ENCODE data around the gene DNM1. TPM values are rescaled to one million over a fixed set of nuclear protein-coding genes. Genes with fewer than 3 reads are reported as not detected.
A peak's percentile ranks its signal among the peaks of the same experiment; 100 is the strongest.

DNM1 gene
- 100 to 1,000 TPM in 2 of 4 donors, 10 to 100 TPM in 2; 58.1 to 246 (median 139) TPM for polyA plus RNA-seq (ENCODE audit: insufficient read length in 4 of 4)

DNA sequence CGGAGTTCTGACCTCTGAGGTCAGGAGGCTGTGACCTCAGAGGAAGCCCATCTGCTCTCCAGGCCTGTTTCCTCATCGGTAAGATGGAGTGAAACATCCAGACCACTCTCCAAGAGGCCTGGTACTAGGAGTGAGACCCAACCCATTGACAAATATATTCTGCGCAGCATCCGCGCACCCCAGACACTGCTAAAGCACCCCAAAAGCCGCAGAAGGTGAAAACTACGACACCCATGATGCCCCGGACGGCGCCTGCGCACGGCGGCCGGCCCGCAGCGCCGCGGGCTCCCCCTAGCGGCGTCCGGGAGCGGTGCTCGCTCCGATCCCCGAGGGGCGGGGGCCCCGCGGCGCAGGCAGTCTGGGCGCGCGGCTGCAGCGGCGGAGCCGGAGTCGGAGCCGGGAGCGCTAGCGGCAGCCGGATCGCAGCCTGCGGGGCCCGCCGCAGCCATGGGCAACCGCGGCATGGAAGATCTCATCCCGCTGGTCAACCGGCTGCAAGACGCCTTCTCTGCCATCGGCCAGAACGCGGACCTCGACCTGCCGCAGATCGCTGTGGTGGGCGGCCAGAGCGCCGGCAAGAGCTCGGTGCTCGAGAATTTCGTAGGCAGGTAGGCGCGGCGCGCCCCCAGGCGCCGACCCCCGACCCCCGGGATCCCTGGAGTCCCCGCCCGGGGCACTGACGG, at the start of gene DNM1:
DNM1 (plus strand) TSS at position 356 of the 683 bp plus-strand sequence; CDS start at position 448, 92 bp downstream.
- DNase-seq (ENCODE audit: low read depth in 4 of 4, low spot score in 2 of 4): no peak

DNA sequence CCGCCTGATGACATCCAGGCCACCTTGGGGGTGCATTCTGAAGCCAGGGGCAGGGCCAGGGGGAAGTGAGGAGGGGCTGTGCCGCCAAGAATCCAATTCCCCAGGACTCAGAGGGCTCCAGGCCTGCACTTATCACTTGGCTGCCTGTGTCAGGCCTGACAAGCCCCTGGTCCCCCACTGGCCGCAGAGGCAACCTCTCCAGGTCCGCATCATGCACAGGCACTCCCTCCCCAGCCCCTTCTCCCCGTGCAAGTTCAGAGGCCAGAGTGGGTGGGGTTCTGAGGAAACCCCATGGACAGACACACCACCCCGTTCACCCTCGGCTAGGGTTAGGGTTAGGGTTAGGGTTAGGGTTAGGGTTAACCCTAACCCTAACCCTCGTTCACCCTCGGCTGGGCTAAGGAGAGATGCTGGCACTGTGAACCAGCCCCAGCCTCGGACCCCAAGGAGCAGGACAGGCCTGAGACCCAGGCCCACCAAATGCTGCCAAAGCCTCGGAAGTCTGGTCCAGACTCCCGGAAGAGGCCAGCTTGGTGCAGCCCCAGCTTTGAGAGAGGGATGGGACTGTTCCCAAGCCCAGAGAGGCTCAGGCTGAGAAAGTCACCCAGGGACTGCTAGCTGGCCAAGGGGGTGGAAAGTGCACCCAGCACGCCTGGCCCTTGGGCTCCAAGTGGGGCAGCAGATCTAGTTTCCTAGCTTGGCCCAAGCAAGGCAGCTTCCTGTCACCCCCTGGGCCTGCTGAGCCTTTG, 49.1 kb upstream of the DNM1 start:
- no peak for DNase-seq (ENCODE audit: low read depth in 4 of 4, low spot score in 2 of 4)

DNA sequence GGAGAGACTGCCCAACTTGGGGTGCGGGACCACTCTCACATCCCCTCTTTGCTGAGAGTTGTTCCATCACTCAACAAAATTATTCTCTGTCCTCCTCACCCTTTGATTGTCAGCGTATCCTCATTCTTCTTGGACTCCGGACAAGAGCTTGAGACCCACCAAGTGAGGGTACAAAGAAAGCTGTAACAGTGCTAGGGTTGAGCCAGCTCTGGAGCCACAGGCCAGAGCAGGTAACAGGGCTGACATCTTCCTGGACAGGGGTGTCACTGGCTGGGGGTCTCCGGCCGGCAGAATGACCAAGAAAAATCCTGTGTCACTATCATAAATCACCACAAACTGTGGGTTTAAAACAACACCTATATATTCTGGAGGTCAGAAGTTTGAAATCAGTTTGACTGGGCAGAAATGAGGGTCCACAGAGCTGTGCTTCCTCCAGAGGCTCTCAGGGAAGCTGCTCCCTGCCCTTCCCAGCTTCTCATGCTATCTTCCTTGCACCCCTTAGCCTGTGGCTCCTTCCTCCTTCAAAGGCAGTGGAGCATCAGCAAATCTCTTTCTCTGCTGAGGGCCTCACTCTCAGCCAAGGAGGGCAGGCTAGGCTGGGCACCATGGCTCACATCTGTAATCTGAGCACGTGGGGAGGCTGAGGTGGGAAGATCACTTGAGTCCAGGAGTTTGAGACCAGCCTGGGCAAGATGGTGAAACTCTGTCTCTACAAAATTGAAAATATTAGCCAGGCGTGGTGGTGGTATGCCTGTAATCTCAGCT, 47.3 kb upstream of the DNM1 start:
- no peak for DNase-seq (ENCODE audit: low read depth in 4 of 4, low spot score in 2 of 4)

DNA sequence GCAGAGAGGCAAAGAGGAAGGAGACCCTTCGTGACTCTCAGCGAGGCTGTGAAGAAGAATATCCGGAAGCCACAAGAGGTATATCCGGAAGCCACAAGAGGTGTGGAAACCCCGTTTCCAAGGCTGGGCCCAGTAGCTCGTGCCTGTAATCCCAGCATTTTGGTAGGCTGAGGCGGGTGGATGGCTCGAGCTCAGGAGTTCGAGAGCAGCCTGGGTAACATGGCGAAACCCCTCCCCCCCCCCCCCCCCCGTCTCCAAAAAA, 43.7 kb upstream of the DNM1 start:
- no peak for DNase-seq (ENCODE audit: low read depth in 4 of 4, low spot score in 2 of 4)

DNA sequence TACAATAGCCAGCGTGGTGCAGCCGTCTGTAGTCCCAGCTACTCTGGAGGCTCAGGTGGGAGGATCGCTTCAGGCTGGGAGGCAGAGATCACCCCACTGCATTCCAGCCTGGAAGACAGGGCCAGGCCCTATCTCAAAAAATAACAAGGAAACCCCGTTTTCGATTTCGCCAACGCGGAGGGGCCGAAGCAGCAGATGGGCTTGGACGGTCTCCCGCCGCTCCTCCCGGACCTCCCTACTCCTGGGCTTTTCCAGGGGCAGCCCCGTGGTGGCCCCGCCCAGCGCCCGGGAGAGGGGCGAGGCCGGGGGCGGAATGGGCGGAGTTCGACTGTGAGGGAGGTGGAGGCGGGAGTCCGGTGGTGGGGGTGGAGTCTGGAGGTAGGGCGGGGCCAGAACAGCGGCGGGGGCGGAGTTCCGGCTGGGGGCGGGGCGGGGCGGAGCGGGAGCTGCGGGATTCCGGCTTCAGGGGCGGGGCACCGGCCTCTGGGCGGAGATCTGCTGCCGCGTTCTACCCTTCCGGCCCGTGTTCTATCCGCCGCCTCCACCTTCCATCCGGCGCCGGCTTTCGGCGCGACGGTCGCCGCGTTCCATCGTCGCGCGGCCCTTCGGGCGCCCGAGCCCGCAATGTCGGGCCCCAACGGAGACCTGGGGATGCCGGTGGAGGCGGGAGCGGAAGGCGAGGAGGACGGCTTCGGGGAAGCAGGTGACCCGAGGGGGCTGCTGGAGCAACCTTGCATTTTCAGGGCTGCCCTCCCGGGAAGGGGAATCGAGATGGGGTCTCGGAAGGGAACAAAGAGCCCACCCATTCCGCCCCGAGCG, 43.2 kb upstream of the DNM1 start, which contains the start of gene BBLN:
BBLN (plus strand) TSS at position 482 of the 819 bp plus-strand sequence; CDS start at position 625, 143 bp downstream.
- DNase-seq (ENCODE audit: low read depth in 4 of 4, low spot score in 2 of 4): peak; percentile 71 to 87 (median 83)

DNA sequence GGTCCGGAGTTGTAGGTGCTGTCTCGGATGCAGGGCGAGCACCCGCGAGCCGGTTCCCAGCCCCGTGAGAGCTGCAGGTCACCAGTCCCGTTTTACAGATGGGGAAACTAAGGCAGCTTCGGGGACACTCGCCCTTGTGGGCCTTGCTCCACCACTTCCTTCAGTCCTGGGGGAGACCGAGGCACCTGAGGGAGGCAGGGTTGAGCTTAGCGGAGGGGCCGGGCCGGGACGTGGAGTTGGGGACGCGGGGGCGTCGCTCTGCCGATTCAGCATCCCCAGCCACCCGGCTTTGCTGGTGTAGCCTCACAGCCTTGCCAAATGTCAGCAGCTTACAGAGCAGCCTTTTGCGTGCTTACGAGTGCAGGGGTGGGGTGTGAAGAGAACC, 42.6 kb upstream of the DNM1 start:
- no peak for DNase-seq (ENCODE audit: low read depth in 4 of 4, low spot score in 2 of 4)

DNA sequence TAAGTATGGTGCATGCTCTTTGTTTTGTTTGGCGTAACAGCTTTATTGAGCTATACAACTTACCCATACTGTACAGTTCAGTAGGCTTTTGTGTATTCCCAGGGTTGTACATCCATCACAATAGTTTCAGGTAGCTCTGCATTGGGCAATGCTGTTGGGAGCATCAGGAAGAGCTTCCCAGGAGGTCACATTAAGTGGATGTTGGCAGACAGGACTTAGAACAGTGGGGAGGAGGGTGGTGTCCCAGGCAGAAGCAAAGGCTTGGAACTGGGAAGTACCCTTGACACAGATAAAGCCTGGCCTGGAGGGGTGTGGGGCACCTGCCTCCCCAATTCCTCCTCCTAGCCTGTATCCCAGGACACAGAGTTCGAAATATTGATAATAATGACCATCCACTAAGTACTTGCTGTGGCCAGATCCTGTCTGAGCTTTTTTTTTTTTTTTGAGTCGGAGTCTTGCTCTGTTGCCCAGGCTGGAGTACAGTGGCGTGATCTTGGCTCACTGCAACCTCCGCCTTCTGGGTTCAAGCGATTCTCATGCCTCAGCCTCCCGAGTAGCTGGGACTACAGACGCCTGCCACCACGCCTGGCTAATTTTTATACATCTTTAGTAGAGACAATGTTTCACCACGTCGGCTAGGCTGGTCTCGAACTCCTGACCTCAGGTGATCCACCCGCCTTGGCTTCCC, 41.8 kb upstream of the DNM1 start:
- no peak for DNase-seq (ENCODE audit: low read depth in 4 of 4, low spot score in 2 of 4)

DNA sequence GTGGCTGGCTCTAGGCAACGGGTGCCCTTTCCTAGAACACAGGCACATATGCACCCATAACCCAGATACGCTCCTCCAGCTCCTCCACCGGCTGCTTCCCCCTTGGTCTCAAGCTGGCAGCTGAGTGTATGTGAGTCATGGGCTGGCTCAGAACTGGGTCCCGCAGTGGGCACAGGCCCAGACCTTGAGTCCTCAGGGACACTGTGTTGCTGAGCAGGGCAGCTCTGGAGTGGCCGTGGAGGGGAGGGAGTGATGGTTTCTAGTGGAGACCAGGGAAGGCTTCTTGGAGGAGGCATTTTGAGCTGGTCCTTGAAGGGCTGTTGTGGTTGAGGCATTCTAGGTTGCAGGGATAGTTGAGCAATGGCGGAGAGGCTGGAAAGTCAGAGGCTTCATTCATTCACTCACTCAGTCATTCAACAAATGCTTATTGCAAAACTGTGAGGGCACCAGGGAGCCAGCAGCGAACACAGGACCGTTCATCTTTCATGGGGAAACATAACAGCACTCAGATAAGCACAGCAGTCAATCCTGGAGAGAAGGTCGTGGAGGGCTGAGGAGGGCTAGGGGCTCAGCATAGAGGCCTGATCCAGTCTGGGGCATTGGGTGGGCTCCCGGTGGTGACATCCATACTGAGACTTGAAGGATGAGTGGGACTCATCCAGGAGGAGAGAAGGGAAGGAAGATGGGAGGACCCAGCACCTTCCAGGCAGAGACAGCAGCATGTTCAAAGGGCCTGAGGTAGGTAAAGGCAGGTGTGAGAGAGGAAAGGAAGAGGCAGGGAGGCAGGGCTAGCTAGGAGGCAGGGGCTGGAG, 40.8 kb upstream of the DNM1 start:
- DNase-seq (ENCODE audit: low read depth in 4 of 4, low spot score in 2 of 4): no peak

DNA sequence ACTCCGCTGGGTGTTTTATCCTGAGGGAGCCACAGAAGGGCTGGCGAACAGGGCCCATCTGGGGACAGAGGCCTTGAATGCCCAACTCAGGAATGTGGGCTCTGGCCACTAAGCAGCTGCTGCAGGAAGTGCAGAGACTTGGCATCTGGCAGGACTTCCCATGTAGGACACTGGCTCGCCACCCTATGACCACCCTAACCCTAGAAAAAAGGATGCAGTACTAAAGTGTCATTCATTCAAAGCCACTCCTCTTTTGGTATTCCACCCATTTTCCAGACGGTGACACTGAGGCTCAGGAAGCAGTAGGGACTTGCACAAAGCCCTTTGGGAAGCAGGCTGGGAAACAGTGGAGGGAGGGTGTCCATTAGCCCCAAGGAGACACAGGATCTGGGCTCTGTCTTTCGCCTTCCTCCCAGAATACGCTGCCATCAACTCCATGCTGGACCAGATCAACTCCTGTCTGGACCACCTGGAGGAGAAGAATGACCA, 40.1 kb upstream of the DNM1 start:
- DNase-seq (ENCODE audit: low read depth in 4 of 4, low spot score in 2 of 4): no peak

DNA sequence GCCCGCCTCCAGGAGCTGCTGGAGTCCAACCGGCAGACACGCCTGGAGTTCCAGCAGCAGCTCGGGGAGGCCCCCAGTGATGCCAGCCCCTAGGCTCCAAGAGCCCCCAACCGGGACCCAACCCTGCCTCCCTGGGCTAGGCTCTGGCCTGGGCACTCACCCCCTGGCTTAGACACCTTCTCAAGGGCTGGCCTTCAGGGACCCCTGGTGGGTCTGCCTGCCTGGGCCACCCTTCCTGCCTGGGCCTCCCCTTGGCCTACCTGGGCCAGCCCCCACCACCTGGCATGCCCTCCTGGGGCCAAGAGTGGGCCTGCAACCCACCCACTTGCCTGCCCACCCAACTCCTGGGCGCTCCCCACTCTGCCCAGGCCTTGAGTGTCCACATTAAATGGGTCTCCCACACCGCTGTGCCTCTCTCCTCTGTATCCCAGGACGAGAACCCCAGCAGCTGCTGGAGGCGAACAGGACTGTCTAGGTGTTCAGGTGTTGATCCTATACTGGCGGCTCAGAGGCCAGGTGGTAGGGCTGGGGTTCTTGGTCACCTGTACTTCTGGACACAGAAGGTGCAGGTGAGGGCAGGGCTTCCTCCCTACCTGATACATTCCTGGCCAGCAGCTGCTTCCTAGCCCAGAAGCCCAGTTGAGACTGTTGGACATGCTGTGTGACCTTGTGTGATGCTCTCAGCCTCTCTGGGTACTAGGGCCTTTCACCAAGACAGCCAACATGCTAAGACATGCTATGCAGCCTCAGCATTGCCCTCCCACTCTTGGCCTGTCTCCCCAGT, 39.5 kb upstream of the DNM1 start:
- no peak for DNase-seq (ENCODE audit: low read depth in 4 of 4, low spot score in 2 of 4)

DNA sequence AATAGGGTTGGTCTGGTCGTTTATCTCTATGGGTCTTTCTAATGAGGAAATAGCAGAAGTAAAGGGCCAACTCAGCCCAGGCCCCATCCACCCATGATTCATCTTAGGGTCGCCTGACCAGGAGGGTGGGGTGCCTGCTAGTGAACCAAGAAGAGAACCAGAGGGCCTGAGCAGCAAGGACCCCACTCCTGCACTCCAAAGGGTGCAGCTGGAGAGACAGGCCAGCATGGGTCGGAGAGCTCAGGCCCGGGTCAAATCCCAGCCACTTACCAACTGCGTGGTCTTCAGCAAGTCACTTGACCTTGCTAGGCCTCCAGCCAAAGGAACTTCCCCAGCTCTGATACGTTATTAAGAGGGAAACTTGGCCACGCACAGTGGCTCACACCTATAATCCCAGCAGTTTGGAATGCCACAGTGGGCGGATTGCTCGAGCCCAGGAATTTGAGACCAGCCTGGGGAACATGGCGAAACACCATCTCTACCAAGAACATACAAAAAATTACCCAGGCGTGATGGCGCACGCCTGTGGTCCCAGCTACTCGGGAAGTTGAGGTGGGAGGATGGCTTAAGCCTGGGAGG, 38.8 kb upstream of the DNM1 start:
- no peak for DNase-seq (ENCODE audit: low read depth in 4 of 4, low spot score in 2 of 4)

DNA sequence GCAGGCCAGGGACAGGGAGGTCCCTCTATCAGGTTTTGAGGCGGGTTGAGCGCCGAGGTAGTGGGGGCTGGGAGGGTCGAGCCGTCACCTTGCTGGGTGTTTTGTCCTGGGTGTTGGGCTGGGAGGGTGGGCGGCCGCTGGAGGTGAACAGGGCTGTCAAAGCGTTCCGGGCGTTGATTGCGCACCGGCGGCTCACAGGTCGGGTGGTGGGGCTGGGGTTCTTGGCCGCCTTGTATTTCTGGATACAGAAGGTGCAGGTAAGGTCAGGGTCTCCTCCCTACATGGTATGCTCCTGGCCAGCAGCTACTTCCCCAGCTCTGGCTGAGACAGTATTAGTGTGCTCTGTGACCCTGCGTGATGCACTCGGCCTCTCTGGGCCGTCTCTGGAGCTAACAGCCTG, 37.0 kb upstream of the DNM1 start:
- DNase-seq (ENCODE audit: low read depth in 4 of 4, low spot score in 2 of 4): no peak

DNA sequence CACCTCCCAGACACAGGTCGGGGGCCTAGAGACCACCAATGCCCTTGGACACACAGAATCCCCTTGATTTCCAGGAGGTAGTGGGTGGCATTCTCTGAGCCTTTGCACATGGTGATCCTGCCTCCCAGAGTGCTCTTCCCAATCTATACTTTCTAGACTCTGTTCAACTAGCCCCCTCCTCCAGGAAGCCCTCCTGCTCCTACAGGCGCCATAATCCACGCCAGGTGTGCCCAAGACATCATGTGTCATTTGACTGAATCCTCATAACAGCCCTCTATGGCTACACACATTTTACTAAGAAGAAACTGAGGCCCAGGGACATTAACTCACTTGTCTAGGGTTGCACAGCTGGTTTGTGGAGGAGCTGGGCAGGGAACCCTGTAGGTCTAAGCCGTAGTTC, 36.0 kb upstream of the DNM1 start:
- DNase-seq (ENCODE audit: low read depth in 4 of 4, low spot score in 2 of 4): no peak

DNA sequence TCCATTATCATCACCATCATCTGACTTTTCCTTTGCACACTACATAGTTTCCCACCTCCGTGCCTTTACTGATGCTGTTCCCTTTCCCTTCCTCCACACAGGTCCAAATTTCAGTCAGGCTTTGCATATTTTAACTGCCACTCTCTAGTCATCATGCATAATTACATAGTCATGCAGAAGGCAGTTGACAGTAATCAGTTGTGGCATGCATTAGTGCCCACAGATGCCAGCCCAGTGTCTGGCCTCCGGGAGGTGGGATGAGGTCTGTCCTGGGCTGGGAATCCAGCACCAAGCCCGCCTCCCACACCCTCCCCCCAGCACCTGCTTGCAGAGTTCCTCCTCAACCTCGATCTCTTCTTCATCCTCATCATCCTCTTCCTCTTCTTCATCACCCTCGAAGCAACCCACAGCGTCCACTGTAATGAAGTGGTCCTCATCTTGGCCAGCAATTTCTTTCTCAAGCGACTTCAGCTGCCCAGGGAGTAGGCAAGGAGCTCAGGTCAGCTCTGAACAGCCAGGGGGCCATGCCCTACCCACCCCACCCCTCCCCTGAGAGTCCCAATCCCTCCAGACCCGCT, 34.4 kb upstream of the DNM1 start:
- DNase-seq (ENCODE audit: low read depth in 4 of 4, low spot score in 2 of 4): no peak

DNA sequence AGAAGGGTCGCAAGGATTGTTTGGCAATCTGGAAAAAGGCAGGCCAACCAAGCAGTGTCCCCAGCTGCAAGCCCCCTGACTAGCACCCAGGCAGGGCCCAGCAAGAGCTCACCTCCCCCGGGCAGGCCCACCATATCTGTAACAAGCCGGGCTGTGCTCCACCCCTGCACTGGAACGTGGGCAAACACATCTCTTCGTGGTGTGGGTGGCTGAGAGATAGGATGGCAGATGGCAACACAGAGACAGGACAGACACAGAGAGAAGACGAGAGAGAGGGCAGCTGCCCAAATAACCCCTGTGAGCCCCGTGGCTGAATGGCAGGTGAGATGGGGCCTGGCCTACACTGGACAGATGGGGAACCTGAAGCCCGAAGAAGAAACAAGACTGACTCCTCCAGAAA, 33.7 kb upstream of the DNM1 start:
- no peak for DNase-seq (ENCODE audit: low read depth in 4 of 4, low spot score in 2 of 4)

DNA sequence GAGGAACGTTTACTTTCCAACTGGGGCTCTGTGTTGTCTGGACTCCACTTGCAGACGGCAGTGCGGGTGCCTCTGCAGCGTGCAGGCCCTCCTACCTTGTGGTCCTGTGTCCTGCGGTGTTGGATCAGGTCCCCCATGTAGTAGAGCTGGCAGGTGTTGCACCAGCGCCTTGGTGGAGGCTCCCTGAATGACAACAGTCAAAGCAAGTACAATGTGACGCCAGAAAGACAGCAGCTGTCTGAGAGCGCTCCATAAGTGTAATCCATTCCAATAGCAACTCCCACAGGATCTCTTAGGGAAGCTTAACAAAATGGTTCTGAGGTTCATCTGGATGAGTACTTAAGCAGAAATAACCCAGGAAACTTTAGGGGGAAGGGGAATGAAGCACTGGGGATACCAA, 33.3 kb upstream of the DNM1 start:
- DNase-seq (ENCODE audit: low read depth in 4 of 4, low spot score in 2 of 4): no peak

DNA sequence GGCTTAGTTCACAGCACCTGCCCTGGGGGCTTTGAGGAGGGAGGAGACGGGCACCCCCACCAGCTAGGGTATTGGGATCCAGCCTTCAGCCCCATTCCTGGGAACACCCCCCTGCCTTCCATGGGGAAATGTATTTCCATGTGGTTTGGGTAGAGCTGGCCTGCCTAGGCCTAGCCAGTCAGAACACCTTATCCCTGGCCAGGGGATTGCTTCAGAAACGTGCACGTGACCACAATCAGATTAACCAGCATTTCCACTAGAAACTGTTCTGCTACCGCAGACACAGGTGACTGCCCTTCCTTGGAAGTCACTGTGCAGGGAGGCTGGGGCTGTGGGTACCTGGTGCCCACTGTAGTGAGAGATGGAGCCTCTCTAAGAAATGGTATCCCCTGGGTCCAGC, 29.1 kb upstream of the DNM1 start:
- no peak for DNase-seq (ENCODE audit: low read depth in 4 of 4, low spot score in 2 of 4)

DNA sequence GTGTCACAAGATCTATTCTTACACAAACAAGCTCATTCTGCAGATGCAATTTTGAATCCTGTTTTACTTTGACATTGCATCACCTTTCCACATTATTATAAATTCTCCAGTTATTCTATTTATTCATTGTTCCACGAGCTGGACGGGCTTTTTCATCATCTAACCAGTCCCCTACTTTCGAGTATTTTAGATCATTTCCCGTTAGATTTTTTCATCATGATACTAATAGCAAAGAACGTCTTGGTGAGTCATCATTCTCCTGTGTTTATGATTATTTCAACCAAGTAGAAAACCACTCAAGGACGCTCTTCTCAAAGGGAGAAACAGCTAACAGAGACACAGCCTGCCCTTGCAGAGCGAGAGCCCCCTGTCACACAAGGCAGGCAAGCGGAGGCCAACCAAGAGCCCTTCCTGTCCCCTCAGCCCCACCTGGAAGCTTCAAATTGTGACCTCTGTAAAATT, 28.0 kb upstream of the DNM1 start:
- DNase-seq (ENCODE audit: low read depth in 4 of 4, low spot score in 2 of 4): no peak
